Suprapubic skin (tissue), 4 donors: Measurements from ENCODE around the gene INAFM2. TPM values are rescaled to one million over a fixed set of nuclear protein-coding genes. Genes with fewer than 3 reads are reported as not detected.

ENCODE experiments used
- DNase-seq, 2 donors: peaks; one replicate each; pipeline ENCODE4 v3.0.0-alpha.2; 2019; ENCODE audit warnings: low spot score in 2 of 2
- H3K27ac ChIP-seq: fragments of 200-600 bp; sonication (generic); one replicate; pipeline ENCODE4 v1.5.1; 2019
- H3K27me3 ChIP-seq: fragments of 200-600 bp; sonication (generic); one replicate; pipeline ENCODE4 v1.5.1; 2019
- H3K36me3 ChIP-seq: fragments of 200-600 bp; sonication (generic); one replicate; pipeline ENCODE4 v1.5.1; 2019
- H3K4me1 ChIP-seq: fragments of 200-600 bp; sonication (generic); one replicate; pipeline ENCODE4 v1.5.1; 2019
- H3K4me3 ChIP-seq: fragments of 200-600 bp; sonication (generic); one replicate; pipeline ENCODE4 v1.5.1; 2019; ENCODE audit warnings: mild to moderate bottlenecking
- H3K9me3 ChIP-seq: fragments of 200-600 bp; sonication (generic); one replicate; pipeline ENCODE4 v1.5.1; 2019
- EP300 ChIP-seq: sonication (generic); formaldehyde crosslinking; IDR thresholded peaks from one replicate; pipeline ENCODE4 v1.6.1; 2017; ENCODE audit warnings: antibody characterized with exemption
- POLR2A ChIP-seq, 2 donors: fragments of 450-650 bp; IDR thresholded peaks; one replicate each; pipeline ENCODE4 v1.6.1; 2017; ENCODE audit warnings: antibody characterized with exemption in 2 of 2, mild to moderate bottlenecking in 2 of 2, moderate library complexity in 2 of 2
- POLR2AphosphoS5 ChIP-seq, 3 donors: sonication (generic); formaldehyde crosslinking; IDR thresholded peaks; one replicate each; pipeline ENCODE4 v1.6.1; 2017; ENCODE audit warnings: antibody characterized with exemption in 3 of 3
- WGBS: methylation state at CpG from one replicate; pipeline ENCODE4 v1.1.5; 2018; 5-methylcytosine and 5-hydroxymethylcytosine counted together
- total RNA-seq, 4 donors: library from RNA; depleted of rRNA; stranded (reverse); fragments of >200 nt; gene quantifications; one replicate each; pipeline ENCODE4 v1.1.0, GENCODE V29; 2016
- TF ChIP-seq, protein P1 (sequence below), 2 donors: fragments of 200-600 bp in 1 of 2; fragments of 450-650 bp in 1 of 2; sonication (generic) in 1 of 2; IDR thresholded peaks; one replicate each; pipeline ENCODE4 v1.5.1; 2016 to 2019; ENCODE audit warnings: antibody characterized with exemption in 2 of 2, mild to moderate bottlenecking in 1 of 2, moderate library complexity in 1 of 2

Gene INAFM2
- total RNA-seq, 4 donors from 2014 or later: 3.3 to 9.1 (median 6.1) TPM

- H3K9me3 ChIP-seq: no peaks in the 10 kb centered on the region
- no peaks in the 10 kb centered on the region for H3K36me3 ChIP-seq
- TF ChIP-seq, protein P1, sequence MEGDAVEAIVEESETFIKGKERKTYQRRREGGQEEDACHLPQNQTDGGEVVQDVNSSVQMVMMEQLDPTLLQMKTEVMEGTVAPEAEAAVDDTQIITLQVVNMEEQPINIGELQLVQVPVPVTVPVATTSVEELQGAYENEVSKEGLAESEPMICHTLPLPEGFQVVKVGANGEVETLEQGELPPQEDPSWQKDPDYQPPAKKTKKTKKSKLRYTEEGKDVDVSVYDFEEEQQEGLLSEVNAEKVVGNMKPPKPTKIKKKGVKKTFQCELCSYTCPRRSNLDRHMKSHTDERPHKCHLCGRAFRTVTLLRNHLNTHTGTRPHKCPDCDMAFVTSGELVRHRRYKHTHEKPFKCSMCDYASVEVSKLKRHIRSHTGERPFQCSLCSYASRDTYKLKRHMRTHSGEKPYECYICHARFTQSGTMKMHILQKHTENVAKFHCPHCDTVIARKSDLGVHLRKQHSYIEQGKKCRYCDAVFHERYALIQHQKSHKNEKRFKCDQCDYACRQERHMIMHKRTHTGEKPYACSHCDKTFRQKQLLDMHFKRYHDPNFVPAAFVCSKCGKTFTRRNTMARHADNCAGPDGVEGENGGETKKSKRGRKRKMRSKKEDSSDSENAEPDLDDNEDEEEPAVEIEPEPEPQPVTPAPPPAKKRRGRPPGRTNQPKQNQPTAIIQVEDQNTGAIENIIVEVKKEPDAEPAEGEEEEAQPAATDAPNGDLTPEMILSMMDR (IDR thresholded peaks at IDR 0.05): no peak
- no peak for TF ChIP-seq EP300
- no peak for TF ChIP-seq POLR2A (IDR thresholded peaks at IDR 0.05)
- no peak for TF ChIP-seq POLR2AphosphoS5 (IDR thresholded peaks at IDR 0.05)
- WGBS: 71% methylated on average over 1 of the region's 1 CpG
- H3K4me1 ChIP-seq: peaks cover 15% of the 10 kb centered on the region
- no peak overlapping the region for H3K4me3 ChIP-seq
- no peak for DNase-seq
- H3K27me3 ChIP-seq: peaks cover 6% of the 10 kb centered on the region
- no peak overlapping the region for H3K27ac ChIP-seq
Observed at GRCh38 chr15:40357246-40357645, 33.8 kb downstream of the INAFM2 start.

GRCh38 chr15:40357723-40358470 lies 34.4 kb downstream of the INAFM2 start, which contains the start of gene DISP2:
Gene DISP2 (plus strand): TSS chr15:40358219. CDS start chr15:40358322, 103 bp downstream.
- Histone ChIP-seq H3K27me3 (peaks cover 6% of the 10 kb centered on the region), H3K9me3 (no peaks in the 10 kb centered on the region), H3K27ac (no peak within 1 kb of the TSS), H3K36me3 (no peaks in the 10 kb centered on the region), H3K4me3 (peak within 1 kb of the TSS; percentile 52), H3K4me1 (peaks cover 15% of the 10 kb centered on the region)
- peak; percentile 85 to 89 for DNase-seq
- TF ChIP-seq POLR2AphosphoS5 (IDR thresholded peaks at IDR 0.05): no peak
- TF ChIP-seq EP300: no peak
- TF ChIP-seq, protein P1 (IDR thresholded peaks at IDR 0.05): no peak
- TF ChIP-seq POLR2A (IDR thresholded peaks at IDR 0.05): no peak
- WGBS: 4% methylated on average over 57 of the region's 82 CpGs

DNA sequence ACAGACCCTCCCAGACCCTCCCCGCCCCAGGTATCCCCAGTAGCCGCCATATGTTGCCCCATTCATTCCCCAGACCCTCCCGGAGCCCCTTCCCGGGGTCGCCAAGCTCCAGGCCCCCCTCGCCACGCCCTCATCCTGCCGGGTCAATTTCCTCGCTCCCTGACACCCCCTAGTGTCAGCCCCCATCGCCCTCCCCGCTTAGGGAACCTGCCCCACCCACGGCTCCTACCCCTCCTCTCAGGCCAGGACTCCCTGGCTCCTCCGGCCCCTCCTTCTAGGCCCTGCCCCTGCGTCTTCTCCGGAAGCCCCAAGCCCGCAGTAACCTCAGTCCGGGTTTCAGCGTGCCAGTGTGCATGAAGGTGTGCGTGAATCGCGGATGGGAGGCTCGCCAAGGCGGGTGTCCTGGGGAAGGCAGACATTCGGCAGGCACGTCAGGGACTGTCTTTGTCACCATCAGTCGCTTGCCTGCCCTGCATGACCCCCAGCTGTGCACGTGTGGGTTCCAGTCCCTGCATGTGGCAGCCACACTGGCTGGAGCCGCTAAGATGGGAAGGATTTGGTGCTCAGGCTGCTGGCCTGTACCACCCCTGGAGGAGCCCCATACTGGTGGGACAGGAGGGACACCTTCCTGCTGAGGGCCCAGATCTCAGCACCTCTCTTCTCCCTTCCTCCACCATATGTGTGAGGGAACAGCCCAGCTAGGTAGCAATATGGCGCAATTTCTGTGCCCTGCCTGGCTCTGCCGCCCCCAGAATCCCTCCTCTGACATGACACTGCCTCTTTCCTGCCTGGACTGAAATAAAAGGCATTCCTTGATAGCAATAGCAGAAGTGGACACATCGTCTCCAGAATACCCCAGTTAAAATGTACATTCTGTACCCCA lies 35.2 kb downstream of the INAFM2 start:
- no peaks in the 10 kb centered on the region for H3K9me3 ChIP-seq
- TF ChIP-seq POLR2A (IDR thresholded peaks at IDR 0.05): no peak
- no peak for TF ChIP-seq POLR2AphosphoS5 (IDR thresholded peaks at IDR 0.05)
- TF ChIP-seq, protein P1 (IDR thresholded peaks at IDR 0.05): no peak
- no peak for TF ChIP-seq EP300
- H3K27me3 ChIP-seq: peaks cover 6% of the 10 kb centered on the region
- H3K4me1 ChIP-seq: peaks cover 15% of the 10 kb centered on the region
- H3K36me3 ChIP-seq: no peaks in the 10 kb centered on the region
- WGBS: 13% methylated on average over 18 of the region's 31 CpGs
- H3K4me3 ChIP-seq: peak overlapping the region; percentile 52
- no peak for DNase-seq
- no peak overlapping the region for H3K27ac ChIP-seq

GRCh38 chr15:40360015-40360414 lies 36.5 kb downstream of the INAFM2 start:
- H3K9me3 ChIP-seq: no peaks in the 10 kb centered on the region
- peaks cover 6% of the 10 kb centered on the region for H3K27me3 ChIP-seq
- no peak for DNase-seq
- 85% methylated on average over 3 of the region's 4 CpGs for WGBS
- no peak overlapping the region for H3K4me3 ChIP-seq
- peaks cover 15% of the 10 kb centered on the region for H3K4me1 ChIP-seq
- no peak overlapping the region for H3K27ac ChIP-seq
- TF ChIP-seq, protein P1 (IDR thresholded peaks at IDR 0.05): no peak
- no peak for TF ChIP-seq POLR2A (IDR thresholded peaks at IDR 0.05)
- H3K36me3 ChIP-seq: no peaks in the 10 kb centered on the region

DNA sequence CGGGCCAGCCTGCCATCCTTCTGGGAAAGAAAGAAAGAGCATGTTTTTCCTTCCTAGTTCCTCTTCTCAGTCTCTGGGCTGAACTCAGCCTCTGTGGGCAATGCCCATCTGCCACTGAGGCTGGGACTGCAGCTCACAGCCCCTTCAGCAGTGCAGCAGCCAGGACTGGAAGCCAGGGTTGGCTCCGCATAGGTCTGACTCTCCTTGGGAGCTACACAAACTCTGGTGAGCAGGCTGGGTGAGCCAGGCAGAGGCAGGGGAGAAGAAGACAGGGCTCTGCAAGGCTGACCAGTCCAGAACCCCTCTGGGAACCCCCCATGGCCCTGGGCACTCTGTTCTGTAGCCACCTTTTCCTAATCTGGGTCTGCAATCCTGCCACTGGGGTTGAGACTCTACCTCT lies 38.1 kb downstream of the INAFM2 start:
- Histone ChIP-seq H3K27ac (no peak overlapping the region), H3K27me3 (peaks cover 6% of the 10 kb centered on the region), H3K4me1 (peaks cover 15% of the 10 kb centered on the region), H3K9me3 (no peaks in the 10 kb centered on the region), H3K4me3 (no peak overlapping the region), H3K36me3 (no peaks in the 10 kb centered on the region)
- TF ChIP-seq EP300: no peak
- TF ChIP-seq, protein P1 (IDR thresholded peaks at IDR 0.05): no peak
- TF ChIP-seq POLR2A (IDR thresholded peaks at IDR 0.05): no peak
- TF ChIP-seq POLR2AphosphoS5 (IDR thresholded peaks at IDR 0.05): no peak
- 76% methylated on average over 2 of the region's 2 CpGs for WGBS
- no peak for DNase-seq
